Loucy (cell line): ENCODE data around the gene ADIPOR2.

Experiments
- H2AFZ ChIP-seq: fragments of 200-600 bp; sonication (generic); 2 replicates; pipeline ENCODE4 v1.6.0; 2016; ENCODE audit warnings: antibody characterized with exemption, mild to moderate bottlenecking, low read length, moderate library complexity
- H3F3A ChIP-seq: fragments of 200-600 bp; 2 replicates; pipeline ENCODE4 v1.6.0; 2016; ENCODE audit warnings: antibody characterized with exemption, low read depth, mild to moderate bottlenecking
- H3K27me3 ChIP-seq: fragments of 200-600 bp; sonication (generic); 2 replicates; pipeline ENCODE4 v1.6.1; 2014; ENCODE audit warnings: low read length, mild to moderate bottlenecking; ENCODE audit not compliant: insufficient read depth, poor library complexity, severe bottlenecking
- H3K36me3 ChIP-seq: fragments of 200-600 bp; sonication (generic); 2 replicates; pipeline ENCODE4 v1.6.1; 2016; ENCODE audit warnings: low read length; ENCODE audit not compliant: insufficient read depth
- H3K4me1 ChIP-seq: fragments of 200-600 bp; sonication (generic); 2 replicates; pipeline ENCODE4 v1.5.1; 2014; ENCODE audit warnings: low read length, mild to moderate bottlenecking; ENCODE audit not compliant: insufficient read depth, poor library complexity, severe bottlenecking
- H3K4me2 ChIP-seq: fragments of 200-600 bp; sonication (generic); 2 replicates; pipeline ENCODE4 v1.6.0; 2014; ENCODE audit warnings: antibody characterized with exemption, low read length, low read depth, mild to moderate bottlenecking; ENCODE audit not compliant: poor library complexity, severe bottlenecking
- H3K4me3 ChIP-seq: fragments of 200-600 bp; sonication (generic); 2 replicates; pipeline ENCODE4 v1.5.1; 2014; ENCODE audit warnings: low read length, mild to moderate bottlenecking, mixed read lengths; ENCODE audit not compliant: poor library complexity, severe bottlenecking
- H3K79me2 ChIP-seq: fragments of 200-600 bp; sonication (generic); 2 replicates; pipeline ENCODE4 v1.6.1; 2014; ENCODE audit warnings: low read length; ENCODE audit not compliant: insufficient read depth
- H3K9ac ChIP-seq: fragments of 200-600 bp; sonication (generic); 2 replicates; pipeline ENCODE4 v1.6.0; 2014; ENCODE audit warnings: mild to moderate bottlenecking, low read depth, low read length, moderate library complexity; ENCODE audit not compliant: poor library complexity, severe bottlenecking
- H3K9me2 ChIP-seq: fragments of 200-600 bp; sonication (generic); replicated peaks from 2 replicates; pipeline ENCODE4 v1.6.1; 2016; ENCODE audit warnings: low read depth, low read length, mixed read lengths
- H3K9me3 ChIP-seq: fragments of 200-600 bp; sonication (generic); 2 replicates; pipeline ENCODE4 v1.6.1; 2014; ENCODE audit warnings: mild to moderate bottlenecking, antibody characterized with exemption, low read length, low read depth; ENCODE audit not compliant: insufficient read depth
- H4K20me1 ChIP-seq: fragments of 200-600 bp; sonication (generic); 2 replicates; pipeline ENCODE4 v1.6.0; 2014; ENCODE audit warnings: antibody characterized with exemption, low read length, mild to moderate bottlenecking; ENCODE audit not compliant: insufficient read depth, poor library complexity, severe bottlenecking
- CTCF ChIP-seq: fragments of 200-600 bp; sonication (generic); conservative IDR thresholded peaks from 2 replicates; pipeline ENCODE4 v1.5.1; 2014; ENCODE audit warnings: mild to moderate bottlenecking, antibody characterized with exemption, low read length
- EZH2phosphoT487 ChIP-seq: fragments of 200-600 bp; IDR thresholded peaks from 2 replicates; pipeline ENCODE4 v1.6.1; 2018; ENCODE audit warnings: antibody characterized with exemption, mild to moderate bottlenecking, moderate library complexity, borderline replicate concordance

Gene ADIPOR2

GRCh38 chr12:1643905-1644533 is 46.9 kb upstream of the ADIPOR2 start:
- H3K79me2 ChIP-seq = no peaks in the 10 kb centered on the region
- no peak overlapping the region for H3K4me3 ChIP-seq
- no peak overlapping the region for H3K4me2 ChIP-seq
- no peaks in the 10 kb centered on the region for H3K36me3 ChIP-seq
- H3F3A ChIP-seq = no peaks in the 10 kb centered on the region
- no peaks in the 10 kb centered on the region for H3K9me3 ChIP-seq
- TF ChIP-seq EZH2phosphoT487 (no peak), CTCF (no peak)
- H2AFZ ChIP-seq = no peak overlapping the region
- H3K27me3 ChIP-seq = no peaks in the 10 kb centered on the region
- no peaks in the 10 kb centered on the region for H4K20me1 ChIP-seq
- H3K9ac ChIP-seq = no peak overlapping the region
- H3K4me1 ChIP-seq = peaks cover 27% of the 10 kb centered on the region
- H3K9me2 ChIP-seq = no peaks in the 10 kb centered on the region

GRCh38 chr12:1644534-1645438 is 46.1 kb upstream of the ADIPOR2 start:
- Histone ChIP-seq H3K4me1 (peaks cover 27% of the 10 kb centered on the region), H2AFZ (no peak overlapping the region), H3K9me3 (no peaks in the 10 kb centered on the region), H3K9me2 (no peaks in the 10 kb centered on the region), H4K20me1 (no peaks in the 10 kb centered on the region), H3K79me2 (no peaks in the 10 kb centered on the region), H3K4me3 (no peak overlapping the region), H3K4me2 (no peak overlapping the region), H3K9ac (no peak overlapping the region), H3K27me3 (no peaks in the 10 kb centered on the region), H3F3A (no peaks in the 10 kb centered on the region), H3K36me3 (no peaks in the 10 kb centered on the region)
- no peak for TF ChIP-seq CTCF
- no peak for TF ChIP-seq EZH2phosphoT487

GRCh38 chr12:1645819-1646218 is 45.1 kb upstream of the ADIPOR2 start:
- Histone ChIP-seq H3K27me3 (no peaks in the 10 kb centered on the region), H3K4me3 (no peak overlapping the region), H3K79me2 (no peaks in the 10 kb centered on the region), H3F3A (no peaks in the 10 kb centered on the region), H3K36me3 (no peaks in the 10 kb centered on the region), H3K4me1 (peaks cover 27% of the 10 kb centered on the region), H3K4me2 (no peak overlapping the region), H4K20me1 (no peaks in the 10 kb centered on the region), H2AFZ (no peak overlapping the region), H3K9me2 (no peaks in the 10 kb centered on the region), H3K9ac (no peak overlapping the region), H3K9me3 (no peaks in the 10 kb centered on the region)
- no peak for TF ChIP-seq EZH2phosphoT487
- no peak for TF ChIP-seq CTCF
